ENCODE measurements around the gene C3orf38.

- TF ChIP-seq TAF1 (IDR thresholded peaks at IDR 0.05; ENCODE audit: low read depth, low read length): no peak
- no peak for TF ChIP-seq POLR2A (IDR thresholded peaks at IDR 0.05; ENCODE audit: low read depth, low read length)
- no peak for TF ChIP-seq POLR2AphosphoS5 (IDR thresholded peaks at IDR 0.05; ENCODE audit: low read depth, low read length)
- no peak for TF ChIP-seq SPI1 (IDR thresholded peaks at IDR 0.05; ENCODE audit: low read depth, low read length)
Observed at GRCh38 chr3:88133711-88134263, 16.0 kb upstream of the C3orf38 start.

Data from GM12891 (cell line).